Epithelial cell of proximal tubule (primary cell): ENCODE data around the gene TREM2. TPM values are rescaled to one million over a fixed set of nuclear protein-coding genes. Genes with fewer than 3 reads are reported as not detected.
"Not testable (repeated sequence)": the region's sequence is repeated elsewhere in the genome, so short reads cannot be mapped to it uniquely, and the experiment has no call there.

ENCODE experiments used
- DNase-seq: peaks from one replicate; pipeline ENCODE4 v3.0.0-alpha.2; 2011; ENCODE audit warnings: low read depth
- H3K4me3 ChIP-seq: 2 replicates; pipeline ENCODE4 v1.5.1; 2011; ENCODE audit warnings: low read depth, mild to moderate bottlenecking, low read length
- CTCF ChIP-seq: conservative IDR thresholded peaks from 2 replicates; pipeline ENCODE4 v1.5.1; 2012; ENCODE audit warnings: low read depth, mild to moderate bottlenecking, low read length
- total RNA-seq: library from RNA; depleted of rRNA; stranded (reverse); fragments of >200 nt; gene quantifications from 2 replicates; pipeline ENCODE4 v1.2.3, GENCODE V29; 2015

The TREM2 gene
- total RNA-seq, 1 donor from 2014 or later: not detected

DNA sequence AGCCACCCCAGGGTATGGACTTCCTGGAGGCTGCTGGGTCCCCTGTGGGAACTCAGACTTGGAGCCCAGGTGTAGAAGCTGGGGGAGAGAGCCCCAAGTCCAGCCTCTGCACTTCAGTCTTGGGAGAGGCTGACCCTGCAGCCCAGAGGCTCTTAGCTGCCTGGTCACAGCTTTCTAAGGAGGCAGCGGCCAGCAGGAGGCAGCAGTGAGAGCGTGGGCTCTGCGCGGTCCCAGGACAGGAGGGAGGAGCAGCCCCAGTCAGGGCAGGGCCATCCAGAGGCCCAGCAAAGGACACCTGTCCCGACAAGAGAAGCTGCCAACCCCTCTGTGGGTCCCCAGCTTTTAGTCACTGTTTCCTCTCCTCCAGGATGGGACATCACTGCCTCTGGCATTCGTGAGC lies 28.7 kb upstream of the TREM2 start:
- DNase-seq: no peak

GRCh38 chr6:41190791-41191190 lies 27.9 kb upstream of the TREM2 start:
- no peak for DNase-seq
- H3K4me3 ChIP-seq: no peak overlapping the region
- TF ChIP-seq CTCF: no peak

More for the DNA sequence above, 28.7 kb upstream of the TREM2 start:
- peak; percentile 61 for TF ChIP-seq CTCF
- no peak overlapping the region for H3K4me3 ChIP-seq

- no peak for DNase-seq
- H3K4me3 ChIP-seq: no peak overlapping the region
- TF ChIP-seq CTCF: no peak
These were observed 27.1 kb upstream of the TREM2 start for GRCh38 chr6:41189967-41190366.

DNA sequence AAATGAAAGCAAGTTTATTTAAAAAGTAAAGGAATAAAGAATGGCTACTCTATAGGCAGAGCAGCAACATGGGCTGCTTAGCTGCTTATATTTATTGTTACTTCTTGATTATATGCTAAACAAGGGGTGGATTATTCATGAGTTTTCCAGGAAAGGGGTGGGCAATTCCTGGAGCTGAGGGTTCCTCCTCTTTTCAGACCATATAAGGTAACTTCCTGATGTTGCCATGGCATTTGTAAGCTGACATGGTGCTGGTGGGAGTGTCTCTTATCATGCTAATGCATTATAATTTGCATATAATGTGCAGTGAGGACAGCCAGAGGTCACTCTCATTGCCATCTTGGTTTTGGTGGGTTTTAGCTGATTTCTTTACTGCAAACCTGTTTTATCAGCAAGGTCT lies 26.1 kb upstream of the TREM2 start:
- H3K4me3 ChIP-seq, DNase-seq: not testable (repeated sequence)

DNA sequence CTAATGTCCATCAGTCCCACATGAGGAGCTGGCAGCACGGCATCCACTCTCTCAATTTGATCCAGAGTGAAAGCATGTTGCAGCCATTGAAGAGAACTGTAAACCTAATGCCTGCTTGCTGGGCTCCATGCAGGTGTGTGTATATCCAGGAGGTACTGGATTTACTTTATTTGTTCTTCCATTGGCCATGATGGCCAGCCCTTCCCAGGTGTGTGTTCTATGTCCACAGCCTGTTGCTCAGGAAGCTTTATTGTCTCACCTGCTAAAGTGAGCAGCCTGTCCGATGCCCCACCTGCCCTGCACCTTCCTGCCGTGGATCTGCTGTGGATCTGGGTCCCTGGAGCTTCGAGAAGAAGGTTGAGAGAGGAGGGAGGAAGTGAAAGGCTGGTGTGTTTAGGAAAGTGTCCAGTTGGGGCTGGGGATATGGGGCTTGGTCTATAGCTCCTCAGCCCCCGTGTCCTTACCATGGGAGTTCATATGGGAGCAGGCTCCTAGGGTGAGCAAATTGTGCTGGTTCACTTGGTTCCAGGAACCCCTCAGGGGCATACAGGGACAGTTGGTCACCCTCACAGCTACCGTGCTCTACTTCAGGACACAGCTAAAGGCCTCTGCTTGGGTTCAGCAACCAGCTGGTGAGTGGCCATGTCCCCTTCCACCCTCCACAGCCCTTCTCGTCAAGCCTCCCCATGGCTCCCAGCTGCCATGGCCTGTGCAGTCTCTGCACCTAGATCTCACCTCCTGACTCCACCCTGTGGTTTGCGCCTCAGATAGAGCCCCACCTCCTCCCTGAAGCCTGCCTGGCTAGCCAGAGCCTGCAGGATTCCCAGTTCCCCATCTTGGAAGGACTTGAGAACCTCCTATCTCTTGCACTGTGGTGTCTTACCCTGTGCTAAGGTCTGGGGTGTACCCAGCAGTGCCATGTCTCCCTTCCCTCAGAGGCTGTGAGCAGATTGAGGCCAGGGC lies 25.3 kb upstream of the TREM2 start:
- no peak for TF ChIP-seq CTCF
- no peak for DNase-seq
- no peak overlapping the region for H3K4me3 ChIP-seq

GRCh38 chr6:41186031-41186562 lies 23.2 kb upstream of the TREM2 start:
- no peak overlapping the region for H3K4me3 ChIP-seq
- DNase-seq: no peak
- TF ChIP-seq CTCF: no peak

DNA sequence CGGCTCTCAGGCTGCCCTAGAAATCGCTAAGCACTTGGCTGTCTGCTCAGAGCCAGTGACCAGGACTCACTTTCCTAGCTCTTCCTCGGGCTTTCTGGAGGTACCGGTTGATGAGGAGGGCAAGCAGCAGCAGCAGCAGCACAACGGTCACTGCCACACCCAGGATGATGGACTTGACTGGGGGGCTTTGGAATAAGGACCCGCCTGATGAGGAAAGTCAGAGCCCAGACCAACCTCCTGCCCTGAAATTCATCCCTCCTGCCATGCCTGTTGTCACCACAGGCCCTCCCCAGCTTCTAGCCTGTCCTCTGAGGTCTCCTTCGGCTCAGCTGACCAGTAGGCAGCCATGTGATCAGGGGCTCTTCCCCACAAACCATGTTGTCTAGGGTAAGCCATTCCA lies 21.8 kb upstream of the TREM2 start:
- no peak for DNase-seq
- no peak overlapping the region for H3K4me3 ChIP-seq
- TF ChIP-seq CTCF: no peak
